HepG2 (cell line): ENCODE data around the gene RIF1. TPM values are rescaled to one million over a fixed set of nuclear protein-coding genes. Genes with fewer than 3 reads are reported as not detected.

Experiments
- ATAC-seq: fragments of 200-7000 bp; cut with Tn5 transposase; 3 replicates; pipeline ENCODE4 v1.9.1; 2020; ENCODE audit warnings: mild to moderate bottlenecking, moderate library complexity
- BruUV-seq: library from RNA; stranded (reverse); fragments of 400-500 nt; replicated peaks from 2 replicates; lab custom pipeline; 2021; lab: Mats Ljungman, UMichigan
- CTCF ChIA-PET: fragments of 300-600 bp; formaldehyde crosslinking; extraction: SDS; loops from one replicate; lab custom pipeline; 2021; ENCODE audit warnings: low total read pairs, inconsistent platforms, low intra/inter-chr PET ratio; lab: Yijun Ruan, JAX
- POLR2A ChIA-PET: fragments of 350-600 bp; sonication (Branson Sonifier 250); formaldehyde crosslinking; loops from one replicate; lab custom pipeline; 2020; ENCODE audit warnings: antibody characterized with exemption, inconsistent platforms; lab: Yijun Ruan, JAX
- DNase-seq: peaks from one replicate; pipeline ENCODE4 v3.0.0-alpha.2; 2015; ENCODE audit warnings: low spot score
- FAIRE-seq: peaks from 3 replicates; lab custom pipeline; 2011; peaks lifted over from hg19 to GRCh38; lab: Jason Lieb, UNC
- H2AFZ ChIP-seq: one replicate; pipeline ENCODE4 v1.6.1; 2011; ENCODE audit warnings: low read length, inconsistent platforms
- H3K27ac ChIP-seq: fragments of 300-600 bp; 3 replicates; pipeline ENCODE4 v1.8.0; 2011; ENCODE audit warnings: mixed run types, mild to moderate bottlenecking, mixed read lengths, low read length, inconsistent platforms; ENCODE audit not compliant: insufficient read depth; ENCODE audit errors: extremely low read length
- H3K27me3 ChIP-seq, 2 experiments: fragments of 200-600 bp in 1 of 2; 2 replicates in 1 of 2; 3 replicates in 1 of 2; pipeline versions ENCODE4 v1.6.0 to v1.8.0; 2011; ENCODE audit warnings: low read length in 2 of 2, mild to moderate bottlenecking in 2 of 2, moderate library complexity in 2 of 2, inconsistent platforms in 1 of 2; ENCODE audit not compliant: insufficient read depth in 2 of 2, control insufficient read depth in 1 of 2
- H3K36me3 ChIP-seq, 2 experiments: fragments of 200-600 bp in 1 of 2; replicated peaks in 1 of 2; 2 replicates in 1 of 2; 3 replicates in 1 of 2; pipeline versions ENCODE4 v1.5.1 to v1.8.0; 2011; ENCODE audit warnings: low read length in 2 of 2, inconsistent platforms in 1 of 2; ENCODE audit not compliant: insufficient read depth in 2 of 2, control insufficient read depth in 1 of 2
- H3K4me1 ChIP-seq: 2 replicates; pipeline ENCODE4 v1.5.1; 2012; ENCODE audit warnings: low read length, inconsistent platforms; ENCODE audit not compliant: insufficient read depth
- H3K4me2 ChIP-seq: 2 replicates; pipeline ENCODE4 v1.6.0; 2011; ENCODE audit warnings: low read depth, low read length, inconsistent platforms
- H3K4me3 ChIP-seq, 3 experiments: fragments of 200-600 bp in 1 of 3; sonication (generic), shearing (Covaris generic) in 1 of 3; replicated peaks in 1 of 3; 2 replicates each; pipeline ENCODE4 v1.5.1; 2011 to 2016; ENCODE audit warnings: low read length in 3 of 3, inconsistent platforms in 2 of 3, low read depth in 2 of 3, mild to moderate bottlenecking in 2 of 3, control low read depth in 1 of 3, mixed read lengths in 1 of 3; ENCODE audit not compliant: insufficient read depth in 1 of 3
- H3K79me2 ChIP-seq: one replicate; pipeline ENCODE4 v1.6.1; 2011; ENCODE audit warnings: low read length, inconsistent platforms; ENCODE audit not compliant: insufficient read depth
- H3K9ac ChIP-seq: 2 replicates; pipeline ENCODE4 v1.6.0; 2011; ENCODE audit warnings: mild to moderate bottlenecking, low read depth, low read length, inconsistent platforms; ENCODE audit not compliant: insufficient read depth
- H3K9me3 ChIP-seq: 2 replicates; pipeline ENCODE4 v1.5.1; 2012; ENCODE audit warnings: mild to moderate bottlenecking, low read length
- H4K20me1 ChIP-seq: 2 replicates; pipeline ENCODE4 v1.6.0; 2011; ENCODE audit warnings: inconsistent platforms, mild to moderate bottlenecking, low read length, moderate library complexity; ENCODE audit not compliant: insufficient read depth
- ATF5 ChIP-seq: sonication (generic); formaldehyde crosslinking; IDR thresholded peaks from 2 replicates; pipeline ENCODE4 v1.4.0; 2020; ENCODE audit warnings: mild to moderate bottlenecking, low read depth, missing genetic modification reagents
- EHMT2 ChIP-seq: fragments of 200-600 bp; sonication (generic); IDR thresholded peaks from 2 replicates; pipeline ENCODE4 v1.7.0; 2017; ENCODE audit warnings: antibody characterized with exemption, low read depth, low read length, borderline replicate concordance
- HOXA3 ChIP-seq: sonication (generic); formaldehyde crosslinking; IDR thresholded peaks from 2 replicates; pipeline ENCODE4 v1.5.0; 2020; ENCODE audit warnings: missing genetic modification reagents
- JARID2 ChIP-seq: sonication (generic); formaldehyde crosslinking; IDR thresholded peaks from 2 replicates; pipeline ENCODE4 v1.8.1; 2023; ENCODE audit warnings: missing genetic modification reagents, inconsistent platforms; ENCODE audit not compliant: insufficient replicate concordance
- NR2F1 ChIP-seq, 2 experiments: fragments of 450-650 bp in 1 of 2; formaldehyde crosslinking in 1 of 2; IDR thresholded peaks; 2 replicates each; pipeline versions ENCODE4 v1.5.0 to v1.6.1; 2016 to 2020; ENCODE audit warnings: mild to moderate bottlenecking in 1 of 2, missing compliant biosample characterization in 1 of 2, missing genetic modification reagents in 1 of 2, moderate library complexity in 1 of 2
- NR2F6 ChIP-seq, 2 experiments: IDR thresholded peaks; 2 replicates each; pipeline ENCODE4 v1.6.1; 2016; ENCODE audit warnings: antibody characterized with exemption in 1 of 2, mild to moderate bottlenecking in 1 of 2
- RBAK ChIP-seq: sonication (generic); formaldehyde crosslinking; IDR thresholded peaks from 2 replicates; pipeline ENCODE4 v1.5.1; 2020; ENCODE audit warnings: mild to moderate bottlenecking, missing genetic modification reagents
- SATB2 ChIP-seq: sonication (generic); formaldehyde crosslinking; IDR thresholded peaks from 2 replicates; pipeline ENCODE4 v1.5.0; 2020; ENCODE audit warnings: missing genetic modification reagents
- SMARCE1 ChIP-seq: fragments of 450-650 bp; IDR thresholded peaks from 2 replicates; pipeline ENCODE4 v1.6.1; 2017; ENCODE audit warnings: borderline replicate concordance
- SMC3 ChIP-seq: IDR thresholded peaks from 2 replicates; pipeline ENCODE4 v1.6.1; 2011; ENCODE audit warnings: low read length, improper control_type of control experiment
- TP53 ChIP-seq: sonication (generic); formaldehyde crosslinking; conservative IDR thresholded peaks from 2 replicates; pipeline ENCODE4 v1.4.0; 2020; ENCODE audit warnings: missing genetic modification reagents
- ZBTB10 ChIP-seq: sonication (generic); formaldehyde crosslinking; IDR thresholded peaks from 2 replicates; pipeline ENCODE4 v1.4.0; 2020; ENCODE audit warnings: missing genetic modification reagents, borderline replicate concordance
- ZBTB38 ChIP-seq: sonication (generic); formaldehyde crosslinking; IDR thresholded peaks from 2 replicates; pipeline ENCODE4 v1.5.1; 2020; ENCODE audit warnings: mild to moderate bottlenecking, missing genetic modification reagents
- ZNF768 ChIP-seq: sonication (generic); formaldehyde crosslinking; IDR thresholded peaks from 2 replicates; pipeline ENCODE4 v1.4.0; 2020; ENCODE audit warnings: missing genetic modification reagents
- ZNF83 ChIP-seq: sonication (generic); formaldehyde crosslinking; IDR thresholded peaks from 2 replicates; pipeline ENCODE4 v1.4.0; 2020; ENCODE audit warnings: missing genetic modification reagents, mild to moderate bottlenecking, borderline replicate concordance
- WGBS: methylation state at CpG from one replicate; pipeline ENCODE4 v1.1.6; 2017; ENCODE audit warnings: low lambda C conversion rate; 5-methylcytosine and 5-hydroxymethylcytosine counted together
- in situ Hi-C: cut with HindIII; loops from 2 replicates; pipeline ENCODE4 v1.10.0; 2017; ENCODE audit warnings: low pct_unique_long_range_greater_than_20kb; ENCODE audit not compliant: extremely low pct_ligation_motif_present
- intact Hi-C: fragments of 100-400 bp; cut with micrococcal nuclease; formaldehyde crosslinking; loops from one replicate; pipeline ENCODE4 v1.10.0; 2022; ENCODE audit not compliant: unreplicated experiment
- polyA plus RNA-seq, 8 experiments: library from polyadenylated mRNA; depleted of rRNA in 3 of 8; stranded (reverse) in 7 of 8; unstranded in 1 of 8; fragments of >200 nt; fragmentation: Illumina TruSeq in 4 of 8; extraction: Trizol in 4 of 8; gene quantifications; 2 replicates each; pipeline versions ENCODE4 v1.2.1 to v1.2.3, GENCODE V29; 2011 to 2016; ENCODE audit warnings: low read depth in 4 of 8, missing spikeins in 1 of 8, mixed read lengths in 1 of 8; ENCODE audit not compliant: insufficient read depth in 1 of 8
- total RNA-seq, 5 experiments: library from RNA; depleted of rRNA; stranded (reverse); fragments of >200 nt; fragmentation: Illumina TruSeq; extraction: Trizol; gene quantifications; 2 replicates each; pipeline ENCODE4 v1.2.3, GENCODE V29; 2016; ENCODE audit warnings: low read depth in 1 of 5
- TF ChIP-seq, protein P1 (sequence below): IDR thresholded peaks from 2 replicates; pipeline ENCODE4 v1.4.0; 2020; ENCODE audit warnings: mild to moderate bottlenecking, missing genetic modification reagents

Gene RIF1
- total and polyA plus RNA-seq, 2 of the 13 experiments (the other 11 are each of a cell fraction or from before 2014, with no cell fraction given): 12.1 to 73.6 TPM

DNA sequence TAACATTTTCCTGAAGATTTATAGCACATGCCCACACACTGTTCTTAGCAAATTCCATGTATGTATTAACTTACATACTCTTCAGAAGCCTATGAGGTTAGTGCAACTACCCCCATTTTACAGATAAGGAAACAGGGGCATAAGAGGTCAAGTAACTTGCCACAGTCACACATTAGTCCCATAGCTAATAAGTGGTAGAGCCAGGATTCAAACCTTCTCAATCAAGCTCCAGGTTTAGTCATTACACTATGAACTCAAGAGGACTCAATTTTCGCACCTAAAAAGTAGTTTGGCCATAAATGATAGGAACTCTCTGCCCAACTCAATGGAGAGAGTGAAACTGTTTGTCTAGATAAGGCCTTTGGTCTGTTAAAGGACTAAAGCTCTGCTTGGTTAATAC, 9.7 kb upstream of the RIF1 start:
- no peaks in the 10 kb centered on the region for H3K36me3 ChIP-seq
- no peak overlapping the region for H2AFZ ChIP-seq
- H3K4me1 ChIP-seq: no peaks in the 10 kb centered on the region
- H4K20me1 ChIP-seq: no peaks in the 10 kb centered on the region
- ChIA-PET POLR2A (no interaction called here), CTCF (no interaction called here)
- TF ChIP-seq HOXA3 (CRISPR knock-in tag) (no peak), ZBTB10 (CRISPR knock-in tag) (no peak), NR2F6 (IDR thresholded peaks at IDR 0.05) (no peak), NR2F6 (CRISPR knock-in tag; IDR thresholded peaks at IDR 0.05) (no peak), JARID2 (no peak), SMARCE1 (no peak), EHMT2 (no peak), RBAK (CRISPR knock-in tag) (no peak), ZNF83 (CRISPR knock-in tag) (no peak), SMC3 (no peak), SATB2 (CRISPR knock-in tag) (no peak), ZNF768 (CRISPR knock-in tag) (no peak), ATF5 (no peak), ZBTB38 (CRISPR knock-in tag) (no peak), TP53 (CRISPR knock-in tag) (no peak), NR2F1 (CRISPR knock-in tag; IDR thresholded peaks at IDR 0.05) (no peak)
- TF ChIP-seq, protein P1, sequence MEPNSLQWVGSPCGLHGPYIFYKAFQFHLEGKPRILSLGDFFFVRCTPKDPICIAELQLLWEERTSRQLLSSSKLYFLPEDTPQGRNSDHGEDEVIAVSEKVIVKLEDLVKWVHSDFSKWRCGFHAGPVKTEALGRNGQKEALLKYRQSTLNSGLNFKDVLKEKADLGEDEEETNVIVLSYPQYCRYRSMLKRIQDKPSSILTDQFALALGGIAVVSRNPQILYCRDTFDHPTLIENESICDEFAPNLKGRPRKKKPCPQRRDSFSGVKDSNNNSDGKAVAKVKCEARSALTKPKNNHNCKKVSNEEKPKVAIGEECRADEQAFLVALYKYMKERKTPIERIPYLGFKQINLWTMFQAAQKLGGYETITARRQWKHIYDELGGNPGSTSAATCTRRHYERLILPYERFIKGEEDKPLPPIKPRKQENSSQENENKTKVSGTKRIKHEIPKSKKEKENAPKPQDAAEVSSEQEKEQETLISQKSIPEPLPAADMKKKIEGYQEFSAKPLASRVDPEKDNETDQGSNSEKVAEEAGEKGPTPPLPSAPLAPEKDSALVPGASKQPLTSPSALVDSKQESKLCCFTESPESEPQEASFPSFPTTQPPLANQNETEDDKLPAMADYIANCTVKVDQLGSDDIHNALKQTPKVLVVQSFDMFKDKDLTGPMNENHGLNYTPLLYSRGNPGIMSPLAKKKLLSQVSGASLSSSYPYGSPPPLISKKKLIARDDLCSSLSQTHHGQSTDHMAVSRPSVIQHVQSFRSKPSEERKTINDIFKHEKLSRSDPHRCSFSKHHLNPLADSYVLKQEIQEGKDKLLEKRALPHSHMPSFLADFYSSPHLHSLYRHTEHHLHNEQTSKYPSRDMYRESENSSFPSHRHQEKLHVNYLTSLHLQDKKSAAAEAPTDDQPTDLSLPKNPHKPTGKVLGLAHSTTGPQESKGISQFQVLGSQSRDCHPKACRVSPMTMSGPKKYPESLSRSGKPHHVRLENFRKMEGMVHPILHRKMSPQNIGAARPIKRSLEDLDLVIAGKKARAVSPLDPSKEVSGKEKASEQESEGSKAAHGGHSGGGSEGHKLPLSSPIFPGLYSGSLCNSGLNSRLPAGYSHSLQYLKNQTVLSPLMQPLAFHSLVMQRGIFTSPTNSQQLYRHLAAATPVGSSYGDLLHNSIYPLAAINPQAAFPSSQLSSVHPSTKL (CRISPR knock-in tag): no peak
- WGBS: 32% methylated on average over 1 of the region's 1 CpG
- H3K27ac ChIP-seq: no peak overlapping the region
- in situ Hi-C loops: no loop called here
- intact Hi-C loops: no loop called here
- no peak overlapping the region for H3K9ac ChIP-seq
- H3K4me3 ChIP-seq: no peak overlapping the region
- FAIRE-seq: no peak
- no TSS peak for BruUV-seq
- no peaks in the 10 kb centered on the region for H3K79me2 ChIP-seq
- no peaks in the 10 kb centered on the region for H3K27me3 ChIP-seq
- DNase-seq: no peak
- H3K4me2 ChIP-seq: no peak overlapping the region
- H3K9me3 ChIP-seq: no peaks in the 10 kb centered on the region
- no peak for ATAC-seq
